Measurements from ENCODE around the gene MYH14.

Gene MYH14

GRCh38 chr19:50327013-50327412 is 123.6 kb downstream of the MYH14 start:
- H3K4me1 ChIP-seq (ENCODE audit: low read length): peaks cover 32% of the 10 kb centered on the region

GRCh38 chr19:50327461-50328223 is 124.2 kb downstream of the MYH14 start:
- Histone ChIP-seq H3K4me2 (ENCODE audit: low read length) (no peak overlapping the region), H3K9ac (ENCODE audit: low read length) (no peak overlapping the region)

More at GRCh38 chr19:50327013-50327412, 123.6 kb downstream of the MYH14 start:
- TF ChIP-seq EZH2phosphoT487 (IDR thresholded peaks at IDR 0.05; ENCODE audit: low read depth): no peak
- no peak for TF ChIP-seq CTCF (IDR thresholded peaks at IDR 0.05; ENCODE audit: low read depth, low read length)
- peaks cover 2% of the 10 kb centered on the region for H3K36me3 ChIP-seq (replicated peaks; ENCODE audit: low read depth, low read length)
- H3K27ac ChIP-seq (ENCODE audit: low read length): no peak overlapping the region
- no peak overlapping the region for H3K9ac ChIP-seq (ENCODE audit: low read length)
- no peak overlapping the region for H3K4me3 ChIP-seq (ENCODE audit: low read length)
- H4K20me1 ChIP-seq (ENCODE audit: insufficient read depth, low read length): no peaks in the 10 kb centered on the region
- no peaks in the 10 kb centered on the region for H3K9me3 ChIP-seq (ENCODE audit: insufficient read depth, low read length)
- H2AFZ ChIP-seq (ENCODE audit: low read depth, low read length): no peak overlapping the region
- no peak overlapping the region for H3K4me2 ChIP-seq (ENCODE audit: low read length)
- no peaks in the 10 kb centered on the region for H3K79me2 ChIP-seq (ENCODE audit: low read length)
- H3K27me3 ChIP-seq (ENCODE audit: low read depth, low read length): no peaks in the 10 kb centered on the region

GRCh38 chr19:50328224-50328872 is 124.9 kb downstream of the MYH14 start:
- H3K36me3 ChIP-seq (replicated peaks; ENCODE audit: low read depth, low read length): peaks cover 14% of the 10 kb centered on the region
- H2AFZ ChIP-seq (ENCODE audit: low read depth, low read length): no peak overlapping the region
- TF ChIP-seq EZH2phosphoT487 (IDR thresholded peaks at IDR 0.05; ENCODE audit: low read depth) (no peak), CTCF (IDR thresholded peaks at IDR 0.05; ENCODE audit: low read depth, low read length) (no peak)
- peaks cover 46% of the 10 kb centered on the region for H3K4me1 ChIP-seq (ENCODE audit: low read length)
- H3K9ac ChIP-seq (ENCODE audit: low read length): no peak overlapping the region
- peaks cover under 1% of the 10 kb centered on the region; the same call in 1 of the 2 replicates for H3K79me2 ChIP-seq (ENCODE audit: low read length)
- H3K4me2 ChIP-seq (ENCODE audit: low read length): no peak overlapping the region
- peaks cover 1% of the 10 kb centered on the region; the same call in 1 of the 2 replicates for H4K20me1 ChIP-seq (ENCODE audit: insufficient read depth, low read length)
- H3K27me3 ChIP-seq (ENCODE audit: low read depth, low read length): no peaks in the 10 kb centered on the region
- H3K27ac ChIP-seq (ENCODE audit: low read length): no peak overlapping the region
- no peak overlapping the region for H3K4me3 ChIP-seq (ENCODE audit: low read length)
- no peaks in the 10 kb centered on the region for H3K9me3 ChIP-seq (ENCODE audit: insufficient read depth, low read length)

More at GRCh38 chr19:50327461-50328223, 124.2 kb downstream of the MYH14 start:
- Histone ChIP-seq H3K4me1 (ENCODE audit: low read length) (peaks cover 39% of the 10 kb centered on the region), H3K36me3 (replicated peaks; ENCODE audit: low read depth, low read length) (peaks cover 7% of the 10 kb centered on the region), H3K4me3 (ENCODE audit: low read length) (no peak overlapping the region), H3K79me2 (ENCODE audit: low read length) (no peaks in the 10 kb centered on the region; the same call in 1 of the 2 replicates), H4K20me1 (ENCODE audit: insufficient read depth, low read length) (no peaks in the 10 kb centered on the region), H3K9me3 (ENCODE audit: insufficient read depth, low read length) (no peaks in the 10 kb centered on the region), H3K27me3 (ENCODE audit: low read depth, low read length) (no peaks in the 10 kb centered on the region), H2AFZ (ENCODE audit: low read depth, low read length) (no peak overlapping the region), H3K27ac (ENCODE audit: low read length) (no peak overlapping the region)
- no peak for TF ChIP-seq CTCF (IDR thresholded peaks at IDR 0.05; ENCODE audit: low read depth, low read length)
- no peak for TF ChIP-seq EZH2phosphoT487 (IDR thresholded peaks at IDR 0.05; ENCODE audit: low read depth)

- no peak overlapping the region for H2AFZ ChIP-seq (ENCODE audit: low read depth, low read length)
- H4K20me1 ChIP-seq (ENCODE audit: insufficient read depth, low read length): peaks cover 6% of the 10 kb centered on the region; the same call in 1 of the 2 replicates
- no peak overlapping the region for H3K27ac ChIP-seq (ENCODE audit: low read length)
- no peak for TF ChIP-seq CTCF (IDR thresholded peaks at IDR 0.05; ENCODE audit: low read depth, low read length)
- no peak for TF ChIP-seq EZH2phosphoT487 (IDR thresholded peaks at IDR 0.05; ENCODE audit: low read depth)
- H3K27me3 ChIP-seq (ENCODE audit: low read depth, low read length): no peaks in the 10 kb centered on the region
- H3K4me3 ChIP-seq (ENCODE audit: low read length): no peak overlapping the region
- H3K9me3 ChIP-seq (ENCODE audit: insufficient read depth, low read length): 0 out of 2 replicates have a peak, but pooled peaks cover 2% of the 10 kb centered on the region
- peaks cover 19% of the 10 kb centered on the region for H3K36me3 ChIP-seq (replicated peaks; ENCODE audit: low read depth, low read length)
- no peak overlapping the region for H3K4me2 ChIP-seq (ENCODE audit: low read length)
- H3K9ac ChIP-seq (ENCODE audit: low read length): no peak overlapping the region
- peaks cover 50% of the 10 kb centered on the region for H3K4me1 ChIP-seq (ENCODE audit: low read length)
- peaks cover 6% of the 10 kb centered on the region; the same call in 1 of the 2 replicates for H3K79me2 ChIP-seq (ENCODE audit: low read length)
These were observed 125.4 kb downstream of the MYH14 start for GRCh38 chr19:50328873-50329145.
